Suprapubic skin (tissue), 4 donors: ENCODE measurements around the gene HPSE2. TPM values are rescaled to one million over a fixed set of nuclear protein-coding genes. Genes with fewer than 3 reads are reported as not detected.

ENCODE experiments used
- DNase-seq, 2 donors: peaks; one replicate each; pipeline ENCODE4 v3.0.0-alpha.2; 2019; ENCODE audit warnings: low spot score in 2 of 2
- H3K27ac ChIP-seq: fragments of 200-600 bp; sonication (generic); one replicate; pipeline ENCODE4 v1.5.1; 2019
- H3K27me3 ChIP-seq: fragments of 200-600 bp; sonication (generic); one replicate; pipeline ENCODE4 v1.5.1; 2019
- H3K36me3 ChIP-seq: fragments of 200-600 bp; sonication (generic); one replicate; pipeline ENCODE4 v1.5.1; 2019
- H3K4me1 ChIP-seq: fragments of 200-600 bp; sonication (generic); one replicate; pipeline ENCODE4 v1.5.1; 2019
- H3K4me3 ChIP-seq: fragments of 200-600 bp; sonication (generic); one replicate; pipeline ENCODE4 v1.5.1; 2019; ENCODE audit warnings: mild to moderate bottlenecking
- H3K9me3 ChIP-seq: fragments of 200-600 bp; sonication (generic); one replicate; pipeline ENCODE4 v1.5.1; 2019
- EP300 ChIP-seq: sonication (generic); formaldehyde crosslinking; IDR thresholded peaks from one replicate; pipeline ENCODE4 v1.6.1; 2017; ENCODE audit warnings: antibody characterized with exemption
- POLR2A ChIP-seq, 2 donors: fragments of 450-650 bp; IDR thresholded peaks; one replicate each; pipeline ENCODE4 v1.6.1; 2017; ENCODE audit warnings: antibody characterized with exemption in 2 of 2, mild to moderate bottlenecking in 2 of 2, moderate library complexity in 2 of 2
- POLR2AphosphoS5 ChIP-seq, 3 donors: sonication (generic); formaldehyde crosslinking; IDR thresholded peaks; one replicate each; pipeline ENCODE4 v1.6.1; 2017; ENCODE audit warnings: antibody characterized with exemption in 3 of 3
- WGBS: methylation state at CpG from one replicate; pipeline ENCODE4 v1.1.5; 2018; 5-methylcytosine and 5-hydroxymethylcytosine counted together
- total RNA-seq, 4 donors: library from RNA; depleted of rRNA; stranded (reverse); fragments of >200 nt; gene quantifications; one replicate each; pipeline ENCODE4 v1.1.0, GENCODE V29; 2016
- TF ChIP-seq, protein P1 (sequence below), 2 donors: fragments of 200-600 bp in 1 of 2; fragments of 450-650 bp in 1 of 2; sonication (generic) in 1 of 2; IDR thresholded peaks; one replicate each; pipeline ENCODE4 v1.5.1; 2016 to 2019; ENCODE audit warnings: antibody characterized with exemption in 2 of 2, mild to moderate bottlenecking in 1 of 2, moderate library complexity in 1 of 2

The HPSE2 gene
- total RNA-seq, 4 donors from 2014 or later = 0.95 to 1.3 (median 0.99) TPM

DNA sequence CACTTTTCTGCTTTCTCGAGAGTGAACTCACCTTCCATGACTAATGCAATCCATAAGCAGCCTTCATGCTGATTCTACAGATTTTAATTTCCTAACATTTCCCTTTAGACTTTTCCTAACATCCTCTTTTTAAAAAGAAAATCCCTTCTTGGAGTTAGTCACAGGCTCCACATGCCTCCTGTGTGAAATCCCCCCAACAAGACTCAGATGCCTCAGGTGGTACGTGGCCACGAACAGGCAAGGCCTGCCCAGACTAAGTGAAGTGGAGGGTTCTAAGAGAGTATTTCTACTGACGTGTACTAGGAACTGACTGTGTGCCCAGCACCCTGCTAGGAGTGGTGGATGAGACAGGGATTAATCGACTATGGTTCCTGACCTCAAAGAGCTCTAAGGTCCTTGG, 663.1 kb downstream of the HPSE2 start:
- H3K9me3 ChIP-seq = no peaks in the 10 kb centered on the region
- DNase-seq = no peak
- WGBS = 65% methylated on average over 5 of the region's 5 CpGs

DNA sequence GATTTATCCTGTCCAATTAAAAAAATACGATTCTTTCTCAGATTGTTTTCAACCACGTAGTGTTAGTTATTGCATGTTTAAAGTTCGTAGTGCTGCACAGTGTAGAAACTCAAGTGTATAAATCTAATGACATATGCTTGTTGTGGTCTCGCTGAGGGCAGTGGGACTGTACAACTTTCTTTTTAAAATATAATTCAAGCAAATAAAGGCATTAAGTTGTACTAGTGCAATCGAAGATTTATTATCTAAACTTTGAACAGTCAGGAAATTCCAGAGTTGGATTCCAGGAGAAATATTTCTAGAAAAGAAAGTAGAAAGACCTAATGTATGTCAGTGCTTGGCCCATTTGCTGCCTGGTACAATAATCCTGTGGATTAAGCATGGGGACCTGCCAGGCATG, 664.8 kb downstream of the HPSE2 start:
- H3K27me3 ChIP-seq = no peaks in the 10 kb centered on the region
- H3K4me3 ChIP-seq = no peak overlapping the region
- no peaks in the 10 kb centered on the region for H3K4me1 ChIP-seq
- TF ChIP-seq, protein P1, sequence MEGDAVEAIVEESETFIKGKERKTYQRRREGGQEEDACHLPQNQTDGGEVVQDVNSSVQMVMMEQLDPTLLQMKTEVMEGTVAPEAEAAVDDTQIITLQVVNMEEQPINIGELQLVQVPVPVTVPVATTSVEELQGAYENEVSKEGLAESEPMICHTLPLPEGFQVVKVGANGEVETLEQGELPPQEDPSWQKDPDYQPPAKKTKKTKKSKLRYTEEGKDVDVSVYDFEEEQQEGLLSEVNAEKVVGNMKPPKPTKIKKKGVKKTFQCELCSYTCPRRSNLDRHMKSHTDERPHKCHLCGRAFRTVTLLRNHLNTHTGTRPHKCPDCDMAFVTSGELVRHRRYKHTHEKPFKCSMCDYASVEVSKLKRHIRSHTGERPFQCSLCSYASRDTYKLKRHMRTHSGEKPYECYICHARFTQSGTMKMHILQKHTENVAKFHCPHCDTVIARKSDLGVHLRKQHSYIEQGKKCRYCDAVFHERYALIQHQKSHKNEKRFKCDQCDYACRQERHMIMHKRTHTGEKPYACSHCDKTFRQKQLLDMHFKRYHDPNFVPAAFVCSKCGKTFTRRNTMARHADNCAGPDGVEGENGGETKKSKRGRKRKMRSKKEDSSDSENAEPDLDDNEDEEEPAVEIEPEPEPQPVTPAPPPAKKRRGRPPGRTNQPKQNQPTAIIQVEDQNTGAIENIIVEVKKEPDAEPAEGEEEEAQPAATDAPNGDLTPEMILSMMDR (IDR thresholded peaks at IDR 0.05) = no peak
- TF ChIP-seq POLR2A (IDR thresholded peaks at IDR 0.05) (no peak), EP300 (no peak), POLR2AphosphoS5 (IDR thresholded peaks at IDR 0.05) (no peak)
- WGBS = 65% methylated on average over 5 of the region's 5 CpGs
- no peaks in the 10 kb centered on the region for H3K9me3 ChIP-seq
- H3K36me3 ChIP-seq = no peaks in the 10 kb centered on the region
- DNase-seq = no peak
- no peak overlapping the region for H3K27ac ChIP-seq

More for the DNA sequence above, 663.1 kb downstream of the HPSE2 start:
- Histone ChIP-seq H3K4me1 (no peaks in the 10 kb centered on the region), H3K27ac (no peak overlapping the region), H3K4me3 (no peak overlapping the region), H3K36me3 (no peaks in the 10 kb centered on the region), H3K27me3 (no peaks in the 10 kb centered on the region)
- TF ChIP-seq, protein P1 (IDR thresholded peaks at IDR 0.05) = no peak
- TF ChIP-seq EP300 (no peak), POLR2AphosphoS5 (IDR thresholded peaks at IDR 0.05) (no peak), POLR2A (IDR thresholded peaks at IDR 0.05) (no peak)

DNA sequence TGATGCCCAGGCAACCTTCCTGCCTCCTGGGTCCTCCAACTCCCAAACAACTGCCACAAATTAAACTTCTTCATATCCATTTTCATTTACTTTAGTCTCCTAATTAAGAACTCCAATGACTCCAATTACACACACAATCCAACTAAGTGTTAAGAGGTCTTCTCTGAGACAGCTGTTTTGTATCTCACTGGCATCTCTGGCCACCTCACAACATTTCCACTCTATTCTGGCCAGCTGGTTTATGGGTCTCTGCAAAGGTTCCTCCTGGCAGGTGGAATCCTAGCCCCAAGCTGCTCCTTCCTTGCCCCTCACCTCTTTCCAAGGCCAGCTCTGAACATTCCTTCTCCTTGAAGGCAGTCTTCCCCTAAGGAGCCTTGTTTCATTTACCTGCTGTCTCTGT, 665.8 kb downstream of the HPSE2 start:
- no peaks in the 10 kb centered on the region for H3K36me3 ChIP-seq
- TF ChIP-seq EP300 (no peak), POLR2A (IDR thresholded peaks at IDR 0.05) (no peak)

GRCh38 chr10:98568551-98568950, 667.1 kb downstream of the HPSE2 start:
- Histone ChIP-seq H3K27me3 (no peaks in the 10 kb centered on the region), H3K36me3 (no peaks in the 10 kb centered on the region), H3K4me1 (no peaks in the 10 kb centered on the region), H3K9me3 (no peaks in the 10 kb centered on the region), H3K27ac (no peak overlapping the region), H3K4me3 (no peak overlapping the region)
- DNase-seq = no peak
- WGBS = 82% methylated on average over 2 of the region's 2 CpGs
- TF ChIP-seq, protein P1 (IDR thresholded peaks at IDR 0.05) = no peak
- no peak for TF ChIP-seq POLR2A (IDR thresholded peaks at IDR 0.05)
- no peak for TF ChIP-seq POLR2AphosphoS5 (IDR thresholded peaks at IDR 0.05)
- no peak for TF ChIP-seq EP300

More for the DNA sequence above, 665.8 kb downstream of the HPSE2 start:
- no peak overlapping the region for H3K27ac ChIP-seq
- no peak overlapping the region for H3K4me3 ChIP-seq
- no peak for DNase-seq
- no peaks in the 10 kb centered on the region for H3K4me1 ChIP-seq
- H3K9me3 ChIP-seq = no peaks in the 10 kb centered on the region
- H3K27me3 ChIP-seq = no peaks in the 10 kb centered on the region

DNA sequence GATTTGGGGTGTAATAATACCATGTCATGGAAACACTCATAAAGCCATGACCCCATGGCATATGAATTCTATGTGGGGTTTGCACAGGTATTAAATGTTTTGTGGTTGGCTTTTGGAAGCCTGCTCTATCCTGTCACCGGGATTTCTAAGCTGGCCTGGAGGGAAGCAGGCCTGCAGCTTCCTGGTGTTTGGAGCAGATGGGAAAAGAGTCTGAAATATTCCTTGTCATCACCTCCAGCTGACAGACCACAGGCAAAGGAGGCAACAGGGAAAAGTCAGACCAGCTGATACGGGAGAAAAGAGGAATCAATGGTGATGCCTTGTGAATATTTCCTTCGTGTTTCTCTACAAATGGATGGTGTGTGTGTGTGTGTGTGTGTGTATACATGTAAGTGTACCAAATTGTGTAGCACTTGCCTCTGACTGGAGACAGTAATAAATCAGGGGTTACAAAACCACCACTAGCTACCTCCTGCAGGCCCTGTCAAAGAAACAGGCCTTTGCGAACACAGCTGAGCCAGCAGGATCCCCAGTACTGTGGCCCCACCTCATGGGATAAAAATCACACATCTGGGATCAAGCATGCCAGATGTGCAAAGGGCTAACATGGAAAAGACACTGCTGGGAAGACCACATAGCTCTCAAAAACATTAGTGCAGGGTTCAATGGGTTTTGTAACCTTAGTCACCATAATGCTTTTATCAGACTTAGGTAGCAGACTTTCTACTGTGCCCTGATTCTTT, 668.1 kb downstream of the HPSE2 start:
- no peaks in the 10 kb centered on the region for H3K4me1 ChIP-seq
- no peaks in the 10 kb centered on the region for H3K9me3 ChIP-seq
- no peaks in the 10 kb centered on the region for H3K27me3 ChIP-seq
- H3K4me3 ChIP-seq = no peak overlapping the region
- no peaks in the 10 kb centered on the region for H3K36me3 ChIP-seq
- TF ChIP-seq, protein P1 (IDR thresholded peaks at IDR 0.05) = no peak
- TF ChIP-seq POLR2A (IDR thresholded peaks at IDR 0.05) (no peak), POLR2AphosphoS5 (IDR thresholded peaks at IDR 0.05) (no peak), EP300 (no peak)
- no peak for DNase-seq
- WGBS = 53% methylated on average over 4 of the region's 4 CpGs
- no peak overlapping the region for H3K27ac ChIP-seq
